ENCODE results near the gene TAS2R41. TPM values are rescaled to one million over a fixed set of nuclear protein-coding genes. Genes with fewer than 3 reads are reported as not detected.

TAS2R41 gene
- polyA plus RNA-seq, 2 of the 4 experiments (the other 2 are of a cell fraction): not detected

DNA sequence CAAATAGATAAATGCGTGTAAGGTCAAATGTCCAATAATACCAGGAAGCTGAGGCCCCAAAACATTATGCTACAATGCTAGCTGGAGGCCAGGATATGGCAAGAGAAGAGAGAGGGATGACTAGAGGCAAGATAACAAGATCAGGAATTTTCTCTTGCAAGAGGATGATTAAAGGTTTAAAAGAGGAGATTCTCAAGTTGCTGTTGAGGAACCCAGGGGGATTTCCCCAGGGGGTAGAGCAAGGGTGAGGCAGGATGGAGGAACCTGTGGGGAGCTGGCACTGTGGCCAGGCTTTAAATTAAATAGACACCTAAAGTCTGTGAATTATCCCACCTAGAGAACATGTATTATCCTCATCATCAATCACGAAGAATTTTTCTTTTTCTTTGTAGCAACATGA is 37.8 kb upstream of the TAS2R41 start:
- CTCF ChIA-PET: no interaction called here
- POLR2A ChIA-PET: no interaction called here
- 33% methylated on average over 2 of the region's 2 CpGs for WGBS (ENCODE audit: missing lambda C conversion rate)

DNA sequence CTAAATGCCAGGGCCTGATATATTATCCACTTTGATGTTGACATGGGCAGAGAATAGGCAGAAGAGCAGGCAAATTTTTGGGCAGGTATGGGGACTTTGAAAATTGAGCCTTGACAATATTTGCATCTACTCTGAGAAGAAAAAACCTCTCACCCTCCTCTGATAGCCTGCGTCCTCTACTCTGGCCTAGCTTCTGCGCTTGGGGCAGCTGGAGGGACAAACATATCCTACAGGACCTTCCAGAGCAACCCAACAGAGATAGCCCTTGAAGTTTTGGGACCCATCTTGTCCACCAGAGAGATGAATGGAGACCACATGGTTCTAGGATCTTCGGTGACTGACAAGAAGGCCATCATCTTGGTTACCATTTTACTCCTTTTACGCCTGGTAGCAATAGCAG is 34.5 kb upstream of the TAS2R41 start, which contains the start of gene TAS2R60:
Gene TAS2R60, plus strand, starts transcription at position 301 of the 400 bp plus-strand sequence. Its CDS starts 0 bp downstream, at position 301.
- H3K4me1 ChIP-seq: no peaks in the 10 kb centered on the region
- no peak within 1 kb of the TSS for H3K4me3 ChIP-seq
- CTCF ChIA-PET: interaction anchor here (0.9 to 1.7 kb wide), 2 partner anchors 13 to 202 kb away, joined by 3 read pairs; no protein-coding TSS in a partner anchor
- H3K4me2 ChIP-seq: no peak within 1 kb of the TSS
- POLR2A ChIA-PET: no interaction called here
- WGBS (ENCODE audit: missing lambda C conversion rate): 42% methylated on average over 4 of the region's 4 CpGs
- DNase-seq (ENCODE audit: low read depth in 1 of 2, low spot score in 1 of 2) (no peak), ATAC-seq (no peak), FAIRE-seq (no peak)
- H3K27ac ChIP-seq: no peak within 1 kb of the TSS
- TF ChIP-seq, protein P1, sequence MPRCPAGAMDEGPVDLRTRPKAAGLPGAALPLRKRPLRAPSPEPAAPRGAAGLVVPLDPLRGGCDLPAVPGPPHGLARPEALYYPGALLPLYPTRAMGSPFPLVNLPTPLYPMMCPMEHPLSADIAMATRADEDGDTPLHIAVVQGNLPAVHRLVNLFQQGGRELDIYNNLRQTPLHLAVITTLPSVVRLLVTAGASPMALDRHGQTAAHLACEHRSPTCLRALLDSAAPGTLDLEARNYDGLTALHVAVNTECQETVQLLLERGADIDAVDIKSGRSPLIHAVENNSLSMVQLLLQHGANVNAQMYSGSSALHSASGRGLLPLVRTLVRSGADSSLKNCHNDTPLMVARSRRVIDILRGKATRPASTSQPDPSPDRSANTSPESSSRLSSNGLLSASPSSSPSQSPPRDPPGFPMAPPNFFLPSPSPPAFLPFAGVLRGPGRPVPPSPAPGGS (IDR thresholded peaks at IDR 0.05): no peak
- TF ChIP-seq BHLHE40 (IDR thresholded peaks at IDR 0.05; ENCODE audit: low read depth, low read length) (no peak), TP53 (CRISPR knock-in tag; IDR thresholded peaks at IDR 0.05) (no peak), PHF8 (IDR thresholded peaks at IDR 0.05; ENCODE audit: borderline replicate concordance, low read depth) (no peak), ZFP36 (IDR thresholded peaks at IDR 0.05; ENCODE audit: borderline replicate concordance, partially characterized antibody) (no peak), ZNF302 (CRISPR knock-in tag; IDR thresholded peaks at IDR 0.05) (no peak), FOSL2 (IDR thresholded peaks at IDR 0.05) (no peak), FOSL2 (CRISPR knock-in tag; IDR thresholded peaks at IDR 0.05) (no peak), POLR2A (IDR thresholded peaks at IDR 0.05; ENCODE audit: low read length) (no peak), KDM5A (IDR thresholded peaks at IDR 0.05) (no peak), HOXB13 (CRISPR knock-in tag; IDR thresholded peaks at IDR 0.05; ENCODE audit: low read depth) (no peak)
- TF ChIP-seq, protein P2, sequence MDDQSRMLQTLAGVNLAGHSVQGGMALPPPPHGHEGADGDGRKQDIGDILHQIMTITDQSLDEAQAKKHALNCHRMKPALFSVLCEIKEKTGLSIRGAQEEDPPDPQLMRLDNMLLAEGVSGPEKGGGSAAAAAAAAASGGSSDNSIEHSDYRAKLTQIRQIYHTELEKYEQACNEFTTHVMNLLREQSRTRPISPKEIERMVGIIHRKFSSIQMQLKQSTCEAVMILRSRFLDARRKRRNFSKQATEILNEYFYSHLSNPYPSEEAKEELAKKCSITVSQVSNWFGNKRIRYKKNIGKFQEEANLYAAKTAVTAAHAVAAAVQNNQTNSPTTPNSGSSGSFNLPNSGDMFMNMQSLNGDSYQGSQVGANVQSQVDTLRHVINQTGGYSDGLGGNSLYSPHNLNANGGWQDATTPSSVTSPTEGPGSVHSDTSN (IDR thresholded peaks at IDR 0.05): no peak
- TF ChIP-seq, protein P3, sequence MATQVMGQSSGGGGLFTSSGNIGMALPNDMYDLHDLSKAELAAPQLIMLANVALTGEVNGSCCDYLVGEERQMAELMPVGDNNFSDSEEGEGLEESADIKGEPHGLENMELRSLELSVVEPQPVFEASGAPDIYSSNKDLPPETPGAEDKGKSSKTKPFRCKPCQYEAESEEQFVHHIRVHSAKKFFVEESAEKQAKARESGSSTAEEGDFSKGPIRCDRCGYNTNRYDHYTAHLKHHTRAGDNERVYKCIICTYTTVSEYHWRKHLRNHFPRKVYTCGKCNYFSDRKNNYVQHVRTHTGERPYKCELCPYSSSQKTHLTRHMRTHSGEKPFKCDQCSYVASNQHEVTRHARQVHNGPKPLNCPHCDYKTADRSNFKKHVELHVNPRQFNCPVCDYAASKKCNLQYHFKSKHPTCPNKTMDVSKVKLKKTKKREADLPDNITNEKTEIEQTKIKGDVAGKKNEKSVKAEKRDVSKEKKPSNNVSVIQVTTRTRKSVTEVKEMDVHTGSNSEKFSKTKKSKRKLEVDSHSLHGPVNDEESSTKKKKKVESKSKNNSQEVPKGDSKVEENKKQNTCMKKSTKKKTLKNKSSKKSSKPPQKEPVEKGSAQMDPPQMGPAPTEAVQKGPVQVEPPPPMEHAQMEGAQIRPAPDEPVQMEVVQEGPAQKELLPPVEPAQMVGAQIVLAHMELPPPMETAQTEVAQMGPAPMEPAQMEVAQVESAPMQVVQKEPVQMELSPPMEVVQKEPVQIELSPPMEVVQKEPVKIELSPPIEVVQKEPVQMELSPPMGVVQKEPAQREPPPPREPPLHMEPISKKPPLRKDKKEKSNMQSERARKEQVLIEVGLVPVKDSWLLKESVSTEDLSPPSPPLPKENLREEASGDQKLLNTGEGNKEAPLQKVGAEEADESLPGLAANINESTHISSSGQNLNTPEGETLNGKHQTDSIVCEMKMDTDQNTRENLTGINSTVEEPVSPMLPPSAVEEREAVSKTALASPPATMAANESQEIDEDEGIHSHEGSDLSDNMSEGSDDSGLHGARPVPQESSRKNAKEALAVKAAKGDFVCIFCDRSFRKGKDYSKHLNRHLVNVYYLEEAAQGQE (IDR thresholded peaks at IDR 0.05): no peak
- TF ChIP-seq, protein P4, sequence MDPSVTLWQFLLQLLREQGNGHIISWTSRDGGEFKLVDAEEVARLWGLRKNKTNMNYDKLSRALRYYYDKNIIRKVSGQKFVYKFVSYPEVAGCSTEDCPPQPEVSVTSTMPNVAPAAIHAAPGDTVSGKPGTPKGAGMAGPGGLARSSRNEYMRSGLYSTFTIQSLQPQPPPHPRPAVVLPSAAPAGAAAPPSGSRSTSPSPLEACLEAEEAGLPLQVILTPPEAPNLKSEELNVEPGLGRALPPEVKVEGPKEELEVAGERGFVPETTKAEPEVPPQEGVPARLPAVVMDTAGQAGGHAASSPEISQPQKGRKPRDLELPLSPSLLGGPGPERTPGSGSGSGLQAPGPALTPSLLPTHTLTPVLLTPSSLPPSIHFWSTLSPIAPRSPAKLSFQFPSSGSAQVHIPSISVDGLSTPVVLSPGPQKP (IDR thresholded peaks at IDR 0.05; ENCODE audit: low read depth, low read length): no peak
- TF ChIP-seq, protein P5, sequence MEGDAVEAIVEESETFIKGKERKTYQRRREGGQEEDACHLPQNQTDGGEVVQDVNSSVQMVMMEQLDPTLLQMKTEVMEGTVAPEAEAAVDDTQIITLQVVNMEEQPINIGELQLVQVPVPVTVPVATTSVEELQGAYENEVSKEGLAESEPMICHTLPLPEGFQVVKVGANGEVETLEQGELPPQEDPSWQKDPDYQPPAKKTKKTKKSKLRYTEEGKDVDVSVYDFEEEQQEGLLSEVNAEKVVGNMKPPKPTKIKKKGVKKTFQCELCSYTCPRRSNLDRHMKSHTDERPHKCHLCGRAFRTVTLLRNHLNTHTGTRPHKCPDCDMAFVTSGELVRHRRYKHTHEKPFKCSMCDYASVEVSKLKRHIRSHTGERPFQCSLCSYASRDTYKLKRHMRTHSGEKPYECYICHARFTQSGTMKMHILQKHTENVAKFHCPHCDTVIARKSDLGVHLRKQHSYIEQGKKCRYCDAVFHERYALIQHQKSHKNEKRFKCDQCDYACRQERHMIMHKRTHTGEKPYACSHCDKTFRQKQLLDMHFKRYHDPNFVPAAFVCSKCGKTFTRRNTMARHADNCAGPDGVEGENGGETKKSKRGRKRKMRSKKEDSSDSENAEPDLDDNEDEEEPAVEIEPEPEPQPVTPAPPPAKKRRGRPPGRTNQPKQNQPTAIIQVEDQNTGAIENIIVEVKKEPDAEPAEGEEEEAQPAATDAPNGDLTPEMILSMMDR (IDR thresholded peaks at IDR 0.05): no peak
- TF ChIP-seq, protein P6, sequence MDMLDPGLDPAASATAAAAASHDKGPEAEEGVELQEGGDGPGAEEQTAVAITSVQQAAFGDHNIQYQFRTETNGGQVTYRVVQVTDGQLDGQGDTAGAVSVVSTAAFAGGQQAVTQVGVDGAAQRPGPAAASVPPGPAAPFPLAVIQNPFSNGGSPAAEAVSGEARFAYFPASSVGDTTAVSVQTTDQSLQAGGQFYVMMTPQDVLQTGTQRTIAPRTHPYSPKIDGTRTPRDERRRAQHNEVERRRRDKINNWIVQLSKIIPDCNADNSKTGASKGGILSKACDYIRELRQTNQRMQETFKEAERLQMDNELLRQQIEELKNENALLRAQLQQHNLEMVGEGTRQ (IDR thresholded peaks at IDR 0.05): no peak
- TF ChIP-seq, protein P7, sequence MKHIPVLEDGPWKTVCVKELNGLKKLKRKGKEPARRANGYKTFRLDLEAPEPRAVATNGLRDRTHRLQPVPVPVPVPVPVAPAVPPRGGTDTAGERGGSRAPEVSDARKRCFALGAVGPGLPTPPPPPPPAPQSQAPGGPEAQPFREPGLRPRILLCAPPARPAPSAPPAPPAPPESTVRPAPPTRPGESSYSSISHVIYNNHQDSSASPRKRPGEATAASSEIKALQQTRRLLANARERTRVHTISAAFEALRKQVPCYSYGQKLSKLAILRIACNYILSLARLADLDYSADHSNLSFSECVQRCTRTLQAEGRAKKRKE (CRISPR knock-in tag; IDR thresholded peaks at IDR 0.05; ENCODE audit: low read depth): no peak
- H3K9me3 ChIP-seq: no peaks in the 10 kb centered on the region

More for the DNA sequence above, 37.8 kb upstream of the TAS2R41 start:
- no peak for FAIRE-seq
- no peak for ATAC-seq
- no peaks in the 10 kb centered on the region for H3K9me3 ChIP-seq
- DNase-seq (ENCODE audit: low read depth in 1 of 2, low spot score in 1 of 2): no peak
- 0 out of 3 replicates have a peak, but pooled peaks cover 3% of the 10 kb centered on the region for H3K4me1 ChIP-seq
- no peak for TF ChIP-seq EHF (CRISPR knock-in tag; IDR thresholded peaks at IDR 0.05)
- TF ChIP-seq, protein P5 (IDR thresholded peaks at IDR 0.05): no peak
- no peak for TF ChIP-seq HOXB13 (CRISPR knock-in tag; IDR thresholded peaks at IDR 0.05; ENCODE audit: low read depth)
- TF ChIP-seq, protein P8, sequence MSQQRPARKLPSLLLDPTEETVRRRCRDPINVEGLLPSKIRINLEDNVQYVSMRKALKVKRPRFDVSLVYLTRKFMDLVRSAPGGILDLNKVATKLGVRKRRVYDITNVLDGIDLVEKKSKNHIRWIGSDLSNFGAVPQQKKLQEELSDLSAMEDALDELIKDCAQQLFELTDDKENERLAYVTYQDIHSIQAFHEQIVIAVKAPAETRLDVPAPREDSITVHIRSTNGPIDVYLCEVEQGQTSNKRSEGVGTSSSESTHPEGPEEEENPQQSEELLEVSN (IDR thresholded peaks at IDR 0.05; ENCODE audit: borderline replicate concordance, low read depth): no peak
- TF ChIP-seq NFE2L2 (conservative IDR thresholded peaks at IDR 0.05; ENCODE audit: low read length): no peak
- no peak for TF ChIP-seq NR3C1 (IDR thresholded peaks at IDR 0.05)
- TF ChIP-seq FOSB (CRISPR knock-in tag; IDR thresholded peaks at IDR 0.05): no peak
- TF ChIP-seq SMC3 (IDR thresholded peaks at IDR 0.05): no peak
- no peak for TF ChIP-seq HDAC2 (IDR thresholded peaks at IDR 0.05)
- TF ChIP-seq EP300 (IDR thresholded peaks at IDR 0.05): no peak
- no peak overlapping the region for H3K27ac ChIP-seq
- no peak overlapping the region for H3K4me2 ChIP-seq
- H3K4me3 ChIP-seq: no peak overlapping the region
